Measurements from ENCODE around the gene NR1H2.
A peak's percentile ranks its signal among the peaks of the same experiment; 100 is the strongest.

- TF ChIP-seq FOXM1 (IDR thresholded peaks at IDR 0.05; ENCODE audit: borderline replicate concordance) (no peak), FOXK2 (IDR thresholded peaks at IDR 0.05) (no peak), SP1 (IDR thresholded peaks at IDR 0.05) (no peak), ELF4 (IDR thresholded peaks at IDR 0.05) (peak; percentile 53; the same call in 1 of the 2 replicates), ARNT (IDR thresholded peaks at IDR 0.05) (no peak)
These were observed 42.3 kb upstream of the NR1H2 start for GRCh38 chr19:50333737-50334617.
